ENCODE results near the gene MTR.

Gene MTR

GRCh38 chr1:236808564-236809130 lies 13.6 kb downstream of the MTR start:
- Histone ChIP-seq H3K27me3 (ENCODE audit: control insufficient read depth, insufficient read depth, low read length) (no peaks in the 10 kb centered on the region), H3K4me1 (no peaks in the 10 kb centered on the region), H3K9ac (no peak overlapping the region), H3K9me3 (ENCODE audit: control insufficient read depth, low read length) (no peaks in the 10 kb centered on the region), H3K4me3 (ENCODE audit: low read depth, low read length) (no peak overlapping the region), H3K36me3 (ENCODE audit: control insufficient read depth, insufficient read depth, low read length) (no peaks in the 10 kb centered on the region), H3K4me2 (ENCODE audit: low read length) (no peak overlapping the region), H3K79me2 (no peaks in the 10 kb centered on the region), H3K27ac (no peak overlapping the region), H2AFZ (no peak overlapping the region)
- no peak for TF ChIP-seq CTCF (IDR thresholded peaks at IDR 0.05)

- Histone ChIP-seq H3K79me2 (no peaks in the 10 kb centered on the region), H3K9ac (no peak overlapping the region), H2AFZ (no peak overlapping the region), H3K4me3 (ENCODE audit: low read depth, low read length) (no peak overlapping the region), H3K27me3 (ENCODE audit: control insufficient read depth, insufficient read depth, low read length) (no peaks in the 10 kb centered on the region), H3K9me3 (ENCODE audit: control insufficient read depth, low read length) (no peaks in the 10 kb centered on the region), H3K36me3 (ENCODE audit: control insufficient read depth, insufficient read depth, low read length) (no peaks in the 10 kb centered on the region), H3K4me2 (ENCODE audit: low read length) (no peak overlapping the region), H3K4me1 (no peaks in the 10 kb centered on the region), H3K27ac (no peak overlapping the region)
- no peak for TF ChIP-seq CTCF (IDR thresholded peaks at IDR 0.05)
Measured at GRCh38 chr1:236809148-236809547, 14.1 kb downstream of the MTR start.

- Histone ChIP-seq H3K79me2 (no peaks in the 10 kb centered on the region), H3K27ac (no peak overlapping the region), H3K4me1 (no peaks in the 10 kb centered on the region), H3K36me3 (ENCODE audit: control insufficient read depth, insufficient read depth, low read length) (no peaks in the 10 kb centered on the region), H2AFZ (no peak overlapping the region), H3K27me3 (ENCODE audit: control insufficient read depth, insufficient read depth, low read length) (no peaks in the 10 kb centered on the region), H3K4me3 (ENCODE audit: low read depth, low read length) (no peak overlapping the region), H3K9me3 (ENCODE audit: control insufficient read depth, low read length) (no peaks in the 10 kb centered on the region), H3K4me2 (ENCODE audit: low read length) (no peak overlapping the region), H3K9ac (no peak overlapping the region)
- no peak for TF ChIP-seq CTCF (IDR thresholded peaks at IDR 0.05)
Measured at GRCh38 chr1:236810018-236810417, 14.9 kb downstream of the MTR start.

GRCh38 chr1:236812334-236813030 lies 17.4 kb downstream of the MTR start:
- no peak overlapping the region for H2AFZ ChIP-seq
- H3K36me3 ChIP-seq (ENCODE audit: control insufficient read depth, insufficient read depth, low read length), result no peaks in the 10 kb centered on the region
- H3K4me2 ChIP-seq (ENCODE audit: low read length), result no peak overlapping the region
- H3K4me1 ChIP-seq, result peaks cover 6% of the 10 kb centered on the region
- no peaks in the 10 kb centered on the region for H3K9me3 ChIP-seq (ENCODE audit: control insufficient read depth, low read length)
- H3K4me3 ChIP-seq (ENCODE audit: low read depth, low read length), result no peak overlapping the region
- no peak for TF ChIP-seq CTCF (IDR thresholded peaks at IDR 0.05)
- H3K9ac ChIP-seq, result no peak overlapping the region
- no peaks in the 10 kb centered on the region for H3K79me2 ChIP-seq
- H3K27me3 ChIP-seq (ENCODE audit: control insufficient read depth, insufficient read depth, low read length), result no peaks in the 10 kb centered on the region
- H3K27ac ChIP-seq, result no peak overlapping the region

GRCh38 chr1:236815941-236816340 lies 20.8 kb downstream of the MTR start:
- H3K9me3 ChIP-seq (ENCODE audit: control insufficient read depth, low read length), result no peaks in the 10 kb centered on the region
- H3K9ac ChIP-seq, result no peak overlapping the region
- H3K27ac ChIP-seq, result peak overlapping the region; percentile 47
- H3K4me3 ChIP-seq (ENCODE audit: low read depth, low read length), result no peak overlapping the region
- H3K4me1 ChIP-seq, result peaks cover 6% of the 10 kb centered on the region
- no peaks in the 10 kb centered on the region for H3K36me3 ChIP-seq (ENCODE audit: control insufficient read depth, insufficient read depth, low read length)
- no peak for TF ChIP-seq CTCF (IDR thresholded peaks at IDR 0.05)
- H3K27me3 ChIP-seq (ENCODE audit: control insufficient read depth, insufficient read depth, low read length), result no peaks in the 10 kb centered on the region
- H3K79me2 ChIP-seq, result no peaks in the 10 kb centered on the region
- peak overlapping the region; percentile 28 for H3K4me2 ChIP-seq (ENCODE audit: low read length)
- H2AFZ ChIP-seq, result no peak overlapping the region

Measured in parathyroid adenoma (tissue), 2 donors.